NCI-H82 treated with DMSO at 0.1 percent for 48 hours (cell line): ENCODE measurements around the gene TMEM138.
"Not testable (repeated sequence)": the region's sequence is repeated elsewhere in the genome, so short reads cannot be mapped to it uniquely, and the experiment has no call there.

Experiments used
- DNase-seq: peaks from one replicate; lab custom pipeline; 2025; ENCODE audit not compliant: unreplicated experiment; lab: John Stamatoyannopoulos, UW

TMEM138 gene

GRCh38 chr11:61362542-61362875 is 335 bp downstream of the TMEM138 start:
- peak; percentile 44 for DNase-seq

DNA sequence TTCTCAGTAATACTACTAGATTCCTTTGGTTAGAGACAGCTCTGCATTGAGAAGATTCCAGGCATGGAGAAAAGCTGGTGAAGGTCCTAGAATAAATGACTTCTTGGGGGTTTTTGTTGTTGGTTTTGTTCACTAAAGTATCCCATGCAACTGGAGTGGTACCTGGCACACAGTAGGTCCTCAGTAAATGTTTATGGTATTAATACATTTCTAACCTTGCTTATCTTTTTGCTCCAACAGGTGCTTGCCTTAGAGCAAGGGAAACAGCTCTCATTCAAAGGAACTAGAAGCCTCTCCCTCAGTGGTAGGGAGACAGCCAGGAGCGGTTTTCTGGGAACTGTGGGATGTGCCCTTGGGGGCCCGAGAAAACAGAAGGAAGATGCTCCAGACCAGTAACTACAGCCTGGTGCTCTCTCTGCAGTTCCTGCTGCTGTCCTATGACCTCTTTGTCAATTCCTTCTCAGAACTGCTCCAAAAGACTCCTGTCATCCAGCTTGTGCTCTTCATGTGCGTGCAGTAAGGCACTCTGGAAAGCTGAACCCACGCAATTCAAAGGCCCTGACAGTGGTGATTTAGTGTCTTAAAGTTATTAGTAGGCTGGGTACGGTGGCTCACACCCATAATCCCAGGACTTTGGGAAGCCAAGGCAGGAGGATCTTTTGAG is 2.0 kb downstream of the TMEM138 start:
- DNase-seq, result no peak

- DNase-seq, result peak; percentile 76
Measured at GRCh38 chr11:61367406-61367805, 5.2 kb downstream of the TMEM138 start.

DNA sequence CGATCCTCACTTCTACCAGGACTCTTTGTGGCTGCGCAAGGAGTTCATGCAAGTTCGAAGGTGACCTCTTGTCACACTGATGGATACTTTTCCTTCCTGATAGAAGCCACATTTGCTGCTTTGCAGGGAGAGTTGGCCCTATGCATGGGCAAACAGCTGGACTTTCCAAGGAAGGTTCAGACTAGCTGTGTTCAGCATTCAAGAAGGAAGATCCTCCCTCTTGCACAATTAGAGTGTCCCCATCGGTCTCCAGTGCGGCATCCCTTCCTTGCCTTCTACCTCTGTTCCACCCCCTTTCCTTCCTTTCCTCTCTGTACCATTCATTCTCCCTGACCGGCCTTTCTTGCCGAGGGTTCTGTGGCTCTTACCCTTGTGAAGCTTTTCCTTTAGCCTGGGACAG is 6.5 kb downstream of the TMEM138 start:
- DNase-seq, result no peak

DNA sequence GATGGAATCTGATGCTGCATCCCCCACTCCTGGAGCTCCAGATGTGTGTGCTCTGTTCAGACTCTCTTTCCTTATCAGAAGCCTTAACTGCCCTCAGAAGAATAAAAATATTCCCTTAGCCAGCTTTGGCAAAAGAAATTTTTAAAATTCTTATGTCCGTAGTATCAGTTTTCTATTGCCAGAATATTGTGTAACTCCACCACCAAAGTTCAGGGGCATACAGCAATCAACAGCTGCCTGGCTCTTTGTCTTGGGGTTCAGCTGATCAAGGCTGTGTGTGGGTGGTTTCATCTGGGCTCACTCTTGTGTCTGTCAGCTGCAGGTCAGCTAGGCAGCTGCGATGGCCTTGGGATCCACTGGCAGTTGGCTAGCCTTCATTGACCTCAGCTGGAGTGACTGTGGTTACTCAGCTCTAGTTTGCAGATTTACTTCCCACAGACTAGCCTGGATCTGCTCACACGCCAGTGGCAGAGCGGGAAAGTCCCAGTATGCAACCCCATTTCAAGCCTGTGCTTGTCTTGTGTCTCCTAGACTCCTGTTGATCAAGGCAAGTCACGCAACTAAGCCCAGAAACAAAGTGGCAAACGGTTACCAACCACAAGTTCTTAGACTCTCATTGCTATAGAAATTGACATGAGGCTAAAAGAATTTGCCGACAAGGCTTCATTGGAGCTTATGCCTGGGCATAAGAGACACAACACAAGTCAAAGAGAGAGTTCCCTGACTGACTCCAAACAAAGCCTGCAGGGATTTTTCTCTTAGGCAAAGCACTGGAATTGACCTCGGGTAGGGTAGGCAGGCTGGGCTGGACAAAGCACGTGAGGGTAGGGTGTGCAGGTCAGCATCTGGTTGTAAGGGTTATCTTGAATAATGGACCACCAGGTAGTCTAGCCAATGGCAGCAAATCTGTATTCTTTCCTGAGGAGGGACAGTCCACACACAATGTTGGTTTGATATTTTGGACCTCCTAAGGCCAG is 7.5 kb downstream of the TMEM138 start:
- no peak for DNase-seq

DNA sequence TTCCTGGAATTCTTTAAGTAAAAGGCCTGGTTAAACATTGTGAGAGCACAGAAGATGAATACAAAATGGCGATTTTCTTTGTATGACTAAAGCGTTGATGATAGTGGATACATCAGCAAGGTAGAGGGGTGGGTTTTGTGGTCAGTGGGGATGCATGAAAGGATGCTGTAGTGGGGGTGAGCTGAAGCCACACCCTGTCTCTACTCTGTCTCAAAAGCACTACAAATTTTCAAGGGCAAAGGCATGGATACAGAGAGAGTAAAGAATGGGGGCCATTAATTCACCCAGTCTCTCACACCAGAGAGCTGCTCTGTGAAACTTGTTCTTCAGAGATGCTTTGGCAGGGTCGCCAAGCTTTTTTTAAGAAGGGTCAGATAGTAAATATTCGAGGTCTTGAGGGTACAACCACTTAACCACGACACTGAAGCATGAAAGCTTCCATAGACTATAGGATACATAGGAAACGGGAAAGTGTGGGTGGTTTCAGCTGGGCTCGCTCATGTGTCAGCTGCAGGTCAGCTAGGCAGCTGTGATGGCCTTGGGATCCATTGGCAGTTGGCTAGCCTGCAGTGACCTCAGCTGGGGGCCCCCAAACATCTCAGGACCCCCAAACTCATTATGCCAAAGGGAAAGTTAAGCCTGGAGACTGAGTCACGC is 8.3 kb downstream of the TMEM138 start:
- DNase-seq, result no peak

DNA sequence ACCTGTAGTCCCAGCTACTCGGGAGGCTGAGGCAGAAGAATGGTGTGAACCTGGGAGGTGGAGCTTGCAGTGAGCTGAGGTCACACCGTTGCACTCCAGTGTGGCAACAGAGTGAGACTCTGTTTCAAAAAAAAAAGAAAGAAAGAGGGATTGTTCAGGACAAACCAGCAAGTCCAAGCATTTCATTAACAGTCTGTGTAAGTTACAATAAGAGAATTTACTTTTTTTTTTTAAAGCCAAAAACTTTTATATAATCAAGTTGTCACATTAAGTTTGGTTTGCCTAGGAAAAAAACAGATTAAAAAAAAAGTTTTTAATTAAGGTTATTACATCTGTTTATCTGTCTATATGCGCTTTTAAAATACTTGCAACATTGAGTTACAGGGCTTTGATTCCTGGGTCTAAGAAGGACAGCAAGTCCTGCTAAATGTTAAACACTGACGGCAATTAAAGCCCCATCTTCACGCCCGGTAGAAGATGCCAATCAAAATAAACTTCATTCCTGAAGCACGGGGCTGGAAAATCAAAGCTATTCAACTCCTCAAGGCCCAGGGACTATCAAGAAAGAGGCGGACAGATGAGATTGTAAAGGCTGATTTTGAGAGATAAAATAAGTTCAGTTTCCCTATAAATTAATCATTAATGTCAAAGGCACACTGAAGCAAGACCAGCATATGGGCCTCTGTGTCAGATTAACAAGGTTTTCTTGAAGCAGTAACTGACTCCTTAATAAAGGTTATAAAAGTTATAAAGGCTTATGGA is 10.7 kb downstream of the TMEM138 start:
- no peak for DNase-seq

GRCh38 chr11:61375761-61376108 is 13.6 kb downstream of the TMEM138 start:
- DNase-seq, result no peak

- DNase-seq, result no peak
Measured at GRCh38 chr11:61377461-61378160, 15.4 kb downstream of the TMEM138 start.

- DNase-seq, result no peak
Measured at GRCh38 chr11:61378713-61379313, 16.6 kb downstream of the TMEM138 start.

GRCh38 chr11:61380884-61381283 is 18.7 kb downstream of the TMEM138 start:
- DNase-seq, result no peak

- DNase-seq, result not testable (repeated sequence)
Measured at GRCh38 chr11:61383859-61384258, 21.7 kb downstream of the TMEM138 start.

DNA sequence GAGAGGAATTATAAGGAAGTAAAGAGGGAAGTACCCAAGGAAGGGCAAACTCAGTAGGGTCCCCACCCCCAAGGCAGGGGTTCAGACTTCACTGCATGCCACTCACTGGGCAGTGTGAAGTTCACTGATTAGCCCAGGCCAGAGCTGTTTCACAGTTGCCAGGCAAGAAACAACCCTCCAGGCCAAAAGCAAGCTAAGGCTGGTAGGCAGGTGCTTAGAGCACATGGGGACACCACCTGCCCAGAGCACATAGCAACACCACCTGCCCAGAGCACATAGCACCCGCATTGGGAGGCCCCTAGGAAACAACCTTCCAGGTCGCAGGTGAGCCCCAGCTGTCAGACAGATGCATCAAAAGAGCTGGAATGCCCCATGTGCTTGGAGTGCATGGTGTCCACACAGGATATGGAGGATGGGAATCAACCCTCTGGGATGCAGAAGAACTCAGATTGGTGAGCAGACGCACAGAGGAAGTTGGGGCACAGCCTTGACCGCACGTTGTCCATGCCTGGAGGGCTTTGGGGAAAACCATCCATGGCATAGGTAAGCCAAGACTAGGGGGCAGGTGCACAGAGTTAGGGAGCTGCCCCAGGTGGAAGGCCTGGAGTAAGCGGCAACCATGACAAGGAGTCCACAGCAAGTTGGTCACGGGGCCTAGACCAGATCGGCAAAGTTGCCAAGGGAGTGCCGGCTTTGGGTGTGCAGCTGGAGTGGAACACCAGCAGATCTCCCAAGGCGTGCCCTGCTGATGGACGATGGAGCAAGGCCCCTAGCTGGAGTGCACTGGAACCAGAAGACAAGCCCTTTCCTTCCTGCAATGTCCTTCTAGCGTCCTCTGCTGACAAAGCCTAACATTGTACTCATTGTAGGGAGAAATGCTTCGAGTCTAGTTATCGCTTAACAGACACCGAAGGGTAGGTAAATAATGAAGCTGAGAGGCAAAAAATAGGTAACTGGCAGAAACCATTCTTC is 22.4 kb downstream of the TMEM138 start:
- DNase-seq, result no peak

DNA sequence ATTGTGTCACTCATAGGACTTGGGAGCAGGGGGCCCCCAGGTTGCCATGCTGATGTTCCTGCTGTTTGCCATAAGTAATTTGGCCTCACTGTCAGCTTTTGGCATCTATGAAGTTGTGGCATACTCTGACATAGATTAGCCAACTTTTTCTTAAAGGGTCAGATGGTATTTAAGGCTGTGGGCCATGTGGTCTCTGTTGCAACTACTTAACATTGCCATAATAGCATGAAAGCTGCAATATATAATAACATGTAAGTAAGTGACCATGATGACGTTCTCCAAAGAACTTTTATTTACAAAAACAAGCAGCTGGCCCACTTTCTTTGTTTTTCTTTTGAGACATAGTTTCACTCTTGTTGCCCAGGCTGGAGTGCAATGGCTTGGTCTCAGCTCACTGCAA is 28.0 kb downstream of the TMEM138 start:
- no peak for DNase-seq

GRCh38 chr11:61392981-61393595 is 30.9 kb downstream of the TMEM138 start:
- no peak for DNase-seq

DNA sequence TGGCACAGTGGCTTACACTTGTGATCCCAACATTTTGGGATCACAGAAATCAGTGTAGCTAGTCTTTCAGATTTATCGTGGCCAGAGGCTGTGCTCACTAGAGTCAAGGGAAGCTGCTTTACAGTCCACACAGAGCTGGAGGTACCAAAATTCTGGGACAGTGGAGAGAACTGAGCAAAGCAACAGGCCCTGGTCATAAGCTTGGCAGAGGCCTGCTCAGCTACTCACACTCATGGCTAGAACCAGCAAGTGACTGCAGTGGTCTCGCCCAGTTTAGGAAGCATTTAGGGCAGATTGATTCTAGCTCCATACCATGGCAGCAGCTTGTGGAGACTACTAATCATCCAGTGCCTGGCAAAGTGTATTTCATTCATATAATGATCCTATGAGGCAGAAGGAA is 39.0 kb downstream of the TMEM138 start:
- DNase-seq, result no peak

DNA sequence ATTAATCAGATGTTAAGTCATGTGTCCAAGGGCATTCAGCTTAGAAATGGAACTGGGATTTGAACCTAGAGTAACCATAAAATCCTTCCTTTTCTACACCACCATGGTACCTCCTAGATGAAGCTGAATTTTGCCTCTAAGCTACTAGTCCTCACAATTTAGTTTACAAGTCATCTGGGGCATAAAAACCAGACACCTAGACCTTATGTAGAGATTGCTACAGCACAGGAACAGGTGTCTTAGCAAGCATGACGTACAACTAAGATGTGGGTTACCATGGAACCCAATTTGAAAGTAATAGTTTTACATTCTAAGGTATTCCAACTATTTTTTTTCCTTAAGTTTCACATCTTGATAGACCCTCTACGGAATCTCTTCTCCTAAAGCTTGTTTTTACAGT is 39.4 kb downstream of the TMEM138 start:
- DNase-seq, result no peak

- no peak for DNase-seq
Measured at GRCh38 chr11:61403658-61404057, 41.5 kb downstream of the TMEM138 start.

GRCh38 chr11:61404103-61404502 is 41.9 kb downstream of the TMEM138 start:
- no peak for DNase-seq
